Mucosa of gallbladder (tissue), 1 donor: ENCODE data around the gene HAUS1. TPM values are rescaled to one million over a fixed set of nuclear protein-coding genes. Genes with fewer than 3 reads are reported as not detected.

Source experiments
- DNase-seq: peaks from one replicate; pipeline ENCODE4 v3.0.0-alpha.2; 2020; ENCODE audit warnings: low spot score
- total RNA-seq: library from RNA; stranded (reverse); gene quantifications from one replicate; pipeline ENCODE4 v1.2.1, GENCODE V29; 2021
- donor health status: DM: no; HTN: no; CAD: no.

The HAUS1 gene
- total RNA-seq = 14.4 TPM

GRCh38 chr18:46104128-46104911, at the start of gene HAUS1:
HAUS1 (plus strand) TSS chr18:46104385; CDS start chr18:46104412, 27 bp downstream.
- DNase-seq = peak; percentile 90

- DNase-seq = no peak
These were observed 49.0 kb upstream of the HAUS1 start for GRCh38 chr18:46054956-46055837.

GRCh38 chr18:46055838-46056230, 48.4 kb upstream of the HAUS1 start:
- no peak for DNase-seq

GRCh38 chr18:46060359-46060841, 43.8 kb upstream of the HAUS1 start:
- DNase-seq = no peak

GRCh38 chr18:46061387-46061786, 42.8 kb upstream of the HAUS1 start:
- DNase-seq = no peak

GRCh38 chr18:46061796-46062195, 42.4 kb upstream of the HAUS1 start:
- no peak for DNase-seq

- DNase-seq = no peak
These were observed 41.4 kb upstream of the HAUS1 start for GRCh38 chr18:46062781-46063180.

- DNase-seq = no peak
These were observed 36.7 kb upstream of the HAUS1 start for GRCh38 chr18:46067438-46068007.

GRCh38 chr18:46068763-46069162, 35.4 kb upstream of the HAUS1 start:
- no peak for DNase-seq

- DNase-seq = no peak
These were observed 34.7 kb upstream of the HAUS1 start for GRCh38 chr18:46069524-46069923.

GRCh38 chr18:46070232-46070631, 34.0 kb upstream of the HAUS1 start:
- no peak for DNase-seq

GRCh38 chr18:46070815-46071652, 33.2 kb upstream of the HAUS1 start:
- no peak for DNase-seq

GRCh38 chr18:46071653-46072375, 32.4 kb upstream of the HAUS1 start, which contains the start of gene PSTPIP2:
PSTPIP2 (minus strand) TSS chr18:46072260; CDS start chr18:46072188, 72 bp downstream.
- DNase-seq = peak; percentile 70

GRCh38 chr18:46072376-46072867, 31.8 kb upstream of the HAUS1 start:
- no peak for DNase-seq

- no peak for DNase-seq
These were observed 31.2 kb upstream of the HAUS1 start for GRCh38 chr18:46072959-46073358.

- peak; percentile 69 for DNase-seq
These were observed 30.5 kb upstream of the HAUS1 start for GRCh38 chr18:46073474-46074331.

- no peak for DNase-seq
These were observed 24.8 kb upstream of the HAUS1 start for GRCh38 chr18:46079336-46079735.

- DNase-seq = no peak
These were observed 24.0 kb upstream of the HAUS1 start for GRCh38 chr18:46080156-46080555.

GRCh38 chr18:46084431-46084830, 19.8 kb upstream of the HAUS1 start:
- no peak for DNase-seq
